HG03342 (cell line): ENCODE data around the gene LHCGR.

Experiments
- ATAC-seq: cut with Tn5 transposase; IDR thresholded peaks from one replicate; pipeline ENCODE4 v1.9.1; 2021; ENCODE audit warnings: mild to moderate bottlenecking, moderate library complexity; ENCODE audit not compliant: unreplicated experiment

The LHCGR gene

GRCh38 chr2:48755473-48755872 lies at the start of gene LHCGR:
Gene LHCGR, minus strand, starts transcription at chr2:48755724. Its CDS starts 53 bp downstream, at chr2:48755671.
- ATAC-seq, result no peak

GRCh38 chr2:48799601-48800000 lies 44.1 kb upstream of the LHCGR start:
- ATAC-seq, result no peak

- no peak for ATAC-seq
Observed at GRCh38 chr2:48795065-48795464, 39.5 kb upstream of the LHCGR start.

GRCh38 chr2:48793671-48794070 lies 38.1 kb upstream of the LHCGR start:
- no peak for ATAC-seq

GRCh38 chr2:48792030-48792429 lies 36.5 kb upstream of the LHCGR start:
- ATAC-seq, result no peak

- ATAC-seq, result no peak
Observed at GRCh38 chr2:48790407-48791170, 35.1 kb upstream of the LHCGR start.

- no peak for ATAC-seq
Observed at GRCh38 chr2:48787580-48787979, 32.1 kb upstream of the LHCGR start.

- ATAC-seq, result no peak
Observed at GRCh38 chr2:48781366-48781765, 25.8 kb upstream of the LHCGR start.

GRCh38 chr2:48779019-48779716 lies 23.6 kb upstream of the LHCGR start:
- ATAC-seq, result no peak

GRCh38 chr2:48774251-48774650 lies 18.7 kb upstream of the LHCGR start:
- ATAC-seq, result no peak

GRCh38 chr2:48771241-48772014 lies 15.9 kb upstream of the LHCGR start:
- no peak for ATAC-seq

- no peak for ATAC-seq
Observed at GRCh38 chr2:48770181-48770580, 14.7 kb upstream of the LHCGR start.

GRCh38 chr2:48768669-48769068 lies 13.1 kb upstream of the LHCGR start:
- no peak for ATAC-seq

GRCh38 chr2:48767330-48767729 lies 11.8 kb upstream of the LHCGR start:
- ATAC-seq, result no peak

GRCh38 chr2:48760826-48761225 lies 5.3 kb upstream of the LHCGR start:
- ATAC-seq, result no peak

- ATAC-seq, result no peak
Observed at GRCh38 chr2:48759682-48760081, 4.2 kb upstream of the LHCGR start.

GRCh38 chr2:48756289-48756688 lies 765 bp upstream of the LHCGR start:
- ATAC-seq, result no peak

- no peak for ATAC-seq
Observed at GRCh38 chr2:48754874-48755273, 650 bp downstream of the LHCGR start.

GRCh38 chr2:48753228-48753627 lies 2.3 kb downstream of the LHCGR start:
- no peak for ATAC-seq

- peak; percentile 62 for ATAC-seq
Observed at GRCh38 chr2:48750128-48750739, 5.3 kb downstream of the LHCGR start.
